ENCODE data around the gene MYO1B. TPM values are rescaled to one million over a fixed set of nuclear protein-coding genes. Genes with fewer than 3 reads are reported as not detected.

Gene MYO1B
- total RNA-seq, 2 donors from 2014 or later: 0.23 to 0.52 TPM

GRCh38 chr2:191274413-191274815 is 29.2 kb downstream of the MYO1B start:
- H3K27me3 Mint-ChIP-seq: peaks cover 46% of the 10 kb centered on the region
- H3K9me3 ChIP-seq (ENCODE audit: control insufficient read depth, low read length, poor library complexity, severe bottlenecking): no peaks in the 10 kb centered on the region
- H3K4me3 Mint-ChIP-seq: no peak overlapping the region
- no peak overlapping the region for H3K27ac Mint-ChIP-seq
- H3K4me1 Mint-ChIP-seq: no peaks in the 10 kb centered on the region
- DNase-seq (no peak), ATAC-seq (peak; percentile 41)
- peaks cover 4% of the 10 kb centered on the region for H3K36me3 Mint-ChIP-seq (ENCODE audit: low read depth)

GRCh38 chr2:191276792-191277465 is 31.7 kb downstream of the MYO1B start:
- no peak for ATAC-seq
- H3K9me3 ChIP-seq (ENCODE audit: control insufficient read depth, low read length, poor library complexity, severe bottlenecking): no peaks in the 10 kb centered on the region
- Mint-ChIP-seq H3K4me1 (peaks cover 2% of the 10 kb centered on the region), H3K27ac (no peak overlapping the region), H3K27me3 (peaks cover 63% of the 10 kb centered on the region), H3K4me3 (no peak overlapping the region), H3K36me3 (ENCODE audit: low read depth) (peaks cover 4% of the 10 kb centered on the region)
- DNase-seq: no peak

DNA sequence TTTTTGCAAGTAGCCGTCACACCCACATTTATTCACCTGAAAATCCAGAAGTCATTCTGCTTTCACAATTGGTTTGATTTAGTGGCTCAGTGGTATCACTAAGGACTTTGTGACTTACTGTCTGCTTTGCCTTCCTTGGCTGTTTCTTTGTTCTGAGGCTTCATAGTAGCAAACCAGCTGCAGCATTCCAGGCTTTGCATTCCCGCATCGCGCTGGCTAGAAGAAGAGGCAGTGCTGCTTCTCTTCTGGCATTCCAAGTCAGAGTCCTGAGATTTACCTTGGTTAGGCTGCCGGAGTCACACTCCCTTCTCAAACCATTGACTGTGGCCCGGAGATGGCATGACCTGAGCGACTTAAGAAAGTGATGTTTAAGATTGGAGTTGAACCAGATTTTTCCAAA is 35.1 kb downstream of the MYO1B start:
- H3K4me1 Mint-ChIP-seq: peaks cover 4% of the 10 kb centered on the region
- H3K4me3 Mint-ChIP-seq: no peak overlapping the region
- ATAC-seq (no peak), DNase-seq (no peak)
- H3K9me3 ChIP-seq (ENCODE audit: control insufficient read depth, low read length, poor library complexity, severe bottlenecking): no peaks in the 10 kb centered on the region
- peak overlapping the region; percentile 49 for H3K27ac Mint-ChIP-seq
- peaks cover 48% of the 10 kb centered on the region for H3K27me3 Mint-ChIP-seq
- H3K36me3 Mint-ChIP-seq (ENCODE audit: low read depth): peaks cover 4% of the 10 kb centered on the region

GRCh38 chr2:191280834-191281756 is 35.9 kb downstream of the MYO1B start:
- H3K27me3 Mint-ChIP-seq: peaks cover 48% of the 10 kb centered on the region
- H3K4me3 Mint-ChIP-seq: no peak overlapping the region
- H3K36me3 Mint-ChIP-seq (ENCODE audit: low read depth): peaks cover 4% of the 10 kb centered on the region
- peaks cover 4% of the 10 kb centered on the region for H3K4me1 Mint-ChIP-seq
- no peak overlapping the region for H3K27ac Mint-ChIP-seq
- DNase-seq: no peak
- H3K9me3 ChIP-seq (ENCODE audit: control insufficient read depth, low read length, poor library complexity, severe bottlenecking): no peaks in the 10 kb centered on the region
- no peak for ATAC-seq

DNA sequence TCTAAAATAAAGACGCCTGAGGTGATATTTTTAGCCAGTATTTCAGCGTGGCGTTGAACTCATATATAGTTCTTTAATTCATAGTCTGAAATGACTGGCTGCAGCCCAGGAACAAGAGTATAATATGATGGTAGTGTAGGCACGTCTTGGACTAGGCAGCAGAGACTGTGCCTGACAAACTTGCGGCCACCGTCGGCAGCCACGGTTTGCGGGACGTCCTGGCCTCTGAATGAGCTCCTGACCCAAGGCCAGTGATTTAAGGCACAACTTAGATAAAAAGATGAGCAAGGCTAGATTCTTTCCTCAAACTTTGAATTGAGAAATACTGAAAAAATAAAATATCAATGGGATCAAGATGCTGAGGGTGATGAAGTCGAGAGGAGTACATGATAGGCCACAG is 40.0 kb downstream of the MYO1B start:
- peaks cover 27% of the 10 kb centered on the region for H3K27me3 Mint-ChIP-seq
- ATAC-seq (no peak), DNase-seq (no peak)
- peaks cover 2% of the 10 kb centered on the region for H3K4me1 Mint-ChIP-seq
- no peaks in the 10 kb centered on the region for H3K9me3 ChIP-seq (ENCODE audit: control insufficient read depth, low read length, poor library complexity, severe bottlenecking)
- H3K36me3 Mint-ChIP-seq (ENCODE audit: low read depth): no peaks in the 10 kb centered on the region
- H3K27ac Mint-ChIP-seq: no peak overlapping the region
- H3K4me3 Mint-ChIP-seq: no peak overlapping the region

GRCh38 chr2:191287820-191288219 is 42.6 kb downstream of the MYO1B start:
- no peaks in the 10 kb centered on the region for H3K9me3 ChIP-seq (ENCODE audit: control insufficient read depth, low read length, poor library complexity, severe bottlenecking)
- Mint-ChIP-seq H3K27me3 (peaks cover 25% of the 10 kb centered on the region), H3K27ac (no peak overlapping the region), H3K4me1 (peaks cover 2% of the 10 kb centered on the region), H3K4me3 (no peak overlapping the region), H3K36me3 (ENCODE audit: low read depth) (no peaks in the 10 kb centered on the region)
- no peak for DNase-seq
- no peak for ATAC-seq

- Mint-ChIP-seq H3K4me3 (no peak overlapping the region), H3K4me1 (peaks cover 2% of the 10 kb centered on the region), H3K27me3 (peaks cover 25% of the 10 kb centered on the region), H3K36me3 (ENCODE audit: low read depth) (no peaks in the 10 kb centered on the region), H3K27ac (no peak overlapping the region)
- no peaks in the 10 kb centered on the region for H3K9me3 ChIP-seq (ENCODE audit: control insufficient read depth, low read length, poor library complexity, severe bottlenecking)
- DNase-seq: no peak
- ATAC-seq: no peak
Measured at GRCh38 chr2:191289049-191289448, 43.8 kb downstream of the MYO1B start.

DNA sequence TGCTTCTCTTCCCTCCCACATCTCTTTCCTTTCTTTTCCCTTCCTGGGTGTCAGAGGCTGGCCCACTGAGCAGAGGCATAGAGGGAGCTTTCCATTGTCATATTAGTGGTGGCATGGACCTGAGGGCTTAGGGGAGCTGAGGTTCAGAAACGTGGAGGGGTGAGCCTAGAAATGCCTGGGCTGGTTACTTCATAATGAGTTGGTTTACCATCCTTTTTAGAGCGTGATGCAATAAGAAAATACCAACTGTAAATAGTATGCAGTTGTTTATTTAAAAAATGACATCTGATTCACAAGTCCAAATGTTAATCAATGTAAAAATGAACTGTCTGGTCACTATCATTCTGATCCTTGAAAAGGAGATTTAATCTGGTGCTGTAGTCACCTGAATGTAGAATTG is 46.3 kb downstream of the MYO1B start:
- H3K36me3 Mint-ChIP-seq (ENCODE audit: low read depth): no peaks in the 10 kb centered on the region
- H3K4me1 Mint-ChIP-seq: peaks cover 2% of the 10 kb centered on the region
- no peak overlapping the region for H3K4me3 Mint-ChIP-seq
- H3K27me3 Mint-ChIP-seq: peaks cover 28% of the 10 kb centered on the region
- ATAC-seq (no peak), DNase-seq (no peak)
- no peak overlapping the region for H3K27ac Mint-ChIP-seq
- H3K9me3 ChIP-seq (ENCODE audit: control insufficient read depth, low read length, poor library complexity, severe bottlenecking): no peaks in the 10 kb centered on the region

- DNase-seq: no peak
- Mint-ChIP-seq H3K4me3 (no peak overlapping the region), H3K27ac (no peak overlapping the region), H3K4me1 (peaks cover 2% of the 10 kb centered on the region), H3K27me3 (peaks cover 34% of the 10 kb centered on the region), H3K36me3 (ENCODE audit: low read depth) (no peaks in the 10 kb centered on the region)
- ATAC-seq: no peak
- no peaks in the 10 kb centered on the region for H3K9me3 ChIP-seq (ENCODE audit: control insufficient read depth, low read length, poor library complexity, severe bottlenecking)
Measured at GRCh38 chr2:191292869-191293268, 47.7 kb downstream of the MYO1B start.

DNA sequence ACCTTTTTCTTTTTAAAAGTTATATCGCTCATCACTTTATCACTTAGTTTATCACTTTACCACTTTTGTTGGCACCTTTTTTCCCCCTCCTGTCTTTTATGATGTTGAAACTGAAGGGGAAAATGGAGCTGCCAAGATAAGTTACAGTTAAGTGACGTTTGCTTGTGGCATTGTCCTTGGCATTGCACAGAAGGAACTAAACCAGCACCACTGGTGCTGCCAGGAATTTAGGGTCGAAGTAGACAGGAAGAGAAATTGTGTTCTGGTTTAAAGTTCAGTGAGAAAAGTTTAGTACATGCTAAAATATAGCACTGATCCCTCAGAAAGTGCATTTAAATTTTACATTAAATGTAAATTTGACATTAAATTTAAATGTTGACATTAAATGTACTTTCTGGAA is 49.9 kb downstream of the MYO1B start:
- Mint-ChIP-seq H3K36me3 (ENCODE audit: low read depth) (no peaks in the 10 kb centered on the region), H3K4me3 (no peak overlapping the region), H3K4me1 (peaks cover 2% of the 10 kb centered on the region)

DNA sequence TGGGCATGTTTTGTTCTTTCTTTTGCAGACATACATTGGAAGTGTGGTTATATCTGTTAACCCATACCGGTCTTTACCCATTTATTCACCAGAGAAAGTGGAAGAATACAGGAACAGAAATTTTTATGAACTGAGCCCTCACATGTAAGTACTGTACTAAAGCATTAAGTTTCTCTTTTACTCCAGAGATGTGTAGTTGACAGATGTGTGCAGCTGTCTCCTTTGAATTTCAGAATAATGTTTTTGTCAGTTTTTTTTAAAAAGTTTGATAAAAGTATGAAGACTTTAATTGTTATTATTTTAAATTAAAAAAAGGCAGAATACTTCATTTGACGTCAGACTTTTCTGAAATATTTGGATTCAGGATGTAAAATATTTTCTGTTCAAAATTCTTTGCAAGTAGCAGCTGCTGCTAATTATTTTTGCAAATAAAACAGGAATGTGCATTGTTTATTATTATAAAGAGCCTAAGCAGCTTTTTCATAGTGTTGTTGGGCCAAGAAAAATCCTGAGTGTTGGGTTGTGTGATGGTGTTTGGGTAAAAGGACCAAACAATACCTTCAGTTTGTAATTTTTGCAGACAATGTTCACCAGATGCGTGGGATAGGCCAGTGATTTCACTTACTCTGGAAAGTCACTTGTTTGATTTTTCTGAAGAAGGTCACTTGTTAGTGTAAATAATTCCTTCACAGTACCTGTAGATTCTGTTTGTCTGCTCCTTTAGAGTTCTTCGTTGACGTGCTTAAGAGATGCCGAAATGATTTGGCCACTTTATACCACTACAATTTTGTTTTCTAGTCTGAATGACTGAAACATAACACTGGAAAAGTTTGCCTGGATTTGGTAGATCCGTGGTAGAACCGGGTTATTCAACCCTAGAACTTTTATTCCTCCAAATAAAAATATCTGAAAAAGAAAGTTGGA is 51.1 kb downstream of the MYO1B start:
- H3K27ac Mint-ChIP-seq: no peak overlapping the region
- DNase-seq (no peak), ATAC-seq (no peak)

More for the DNA sequence above, 49.9 kb downstream of the MYO1B start:
- ATAC-seq (no peak), DNase-seq (no peak)
- Mint-ChIP-seq H3K27ac (no peak overlapping the region), H3K27me3 (peaks cover 35% of the 10 kb centered on the region)
- H3K9me3 ChIP-seq (ENCODE audit: control insufficient read depth, low read length, poor library complexity, severe bottlenecking): no peaks in the 10 kb centered on the region

DNA sequence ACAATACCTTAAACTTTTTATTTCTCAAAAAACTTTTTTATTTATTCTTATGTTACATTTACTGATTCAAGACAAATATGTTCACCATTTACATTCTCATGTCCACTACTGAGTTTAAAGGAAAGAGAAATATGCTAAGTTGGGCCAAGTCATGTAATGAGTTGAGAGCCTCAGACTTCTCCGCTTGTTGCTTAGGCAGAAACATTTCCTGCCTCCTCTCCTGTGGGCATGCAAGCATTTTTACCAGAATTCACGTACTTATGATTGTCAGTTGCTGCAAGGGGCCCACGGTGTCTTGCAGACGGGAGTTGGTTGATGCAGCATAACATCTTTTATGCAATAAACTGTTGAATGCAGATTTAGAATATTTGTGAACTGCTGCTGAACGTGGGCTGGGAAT is 51.8 kb downstream of the MYO1B start:
- H3K27me3 Mint-ChIP-seq: peaks cover 29% of the 10 kb centered on the region
- no peaks in the 10 kb centered on the region for H3K9me3 ChIP-seq (ENCODE audit: control insufficient read depth, low read length, poor library complexity, severe bottlenecking)
- no peak overlapping the region for H3K4me3 Mint-ChIP-seq
- H3K4me1 Mint-ChIP-seq: peaks cover 2% of the 10 kb centered on the region
- H3K27ac Mint-ChIP-seq: no peak overlapping the region
- DNase-seq (no peak), ATAC-seq (no peak)
- H3K36me3 Mint-ChIP-seq (ENCODE audit: low read depth): no peaks in the 10 kb centered on the region

More for the DNA sequence above, 51.1 kb downstream of the MYO1B start:
- Mint-ChIP-seq H3K36me3 (ENCODE audit: low read depth) (no peaks in the 10 kb centered on the region), H3K4me1 (peaks cover 2% of the 10 kb centered on the region), H3K27me3 (peaks cover 29% of the 10 kb centered on the region), H3K4me3 (no peak overlapping the region)
- no peaks in the 10 kb centered on the region for H3K9me3 ChIP-seq (ENCODE audit: control insufficient read depth, low read length, poor library complexity, severe bottlenecking)

DNA sequence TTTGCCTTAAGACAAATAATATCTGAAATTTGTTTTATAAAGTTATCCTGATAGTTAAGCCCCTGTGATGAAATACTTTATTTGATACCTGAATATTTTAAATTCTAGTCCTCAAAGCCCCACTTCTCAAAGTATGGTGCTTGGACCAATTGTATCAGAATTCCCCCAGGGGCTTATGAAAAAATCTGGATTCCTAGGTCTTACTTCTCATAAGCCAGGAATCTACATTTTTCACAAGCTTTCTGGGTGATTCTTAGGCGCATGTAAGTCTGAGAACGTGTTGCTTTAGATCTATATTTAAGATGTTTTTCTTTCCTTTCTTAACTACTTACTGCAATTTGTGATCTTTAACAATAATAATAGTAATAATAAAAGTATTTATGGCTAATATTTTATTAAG is 53.1 kb downstream of the MYO1B start:
- Mint-ChIP-seq H3K27ac (no peak overlapping the region), H3K27me3 (peaks cover 36% of the 10 kb centered on the region), H3K4me3 (no peak overlapping the region), H3K36me3 (ENCODE audit: low read depth) (no peaks in the 10 kb centered on the region), H3K4me1 (peaks cover 2% of the 10 kb centered on the region)
- DNase-seq (no peak), ATAC-seq (no peak)
- H3K9me3 ChIP-seq (ENCODE audit: control insufficient read depth, low read length, poor library complexity, severe bottlenecking): no peaks in the 10 kb centered on the region
